Body of pancreas (tissue), 4 donors: Measurements from ENCODE around the gene OR6C76.
"Not testable (repeated sequence)": the region's sequence is repeated elsewhere in the genome, so short reads cannot be mapped to it uniquely, and the experiment has no call there.

Source experiments
- POLR2A ChIP-seq, 3 donors: fragments of 450-650 bp; IDR thresholded peaks; one replicate each; pipeline ENCODE4 v1.6.1; 2016; ENCODE audit warnings: antibody characterized with exemption in 3 of 3, mild to moderate bottlenecking in 2 of 3
- TF ChIP-seq, protein P1 (sequence below), 7 experiments: fragments of 450-650 bp in 4 of 7; fragments of 200-600 bp in 3 of 7; sonication (generic) in 3 of 7; IDR thresholded peaks; one replicate each; pipeline ENCODE4 v1.5.1; 2016 to 2019; ENCODE audit warnings: antibody characterized with exemption in 7 of 7

DNA sequence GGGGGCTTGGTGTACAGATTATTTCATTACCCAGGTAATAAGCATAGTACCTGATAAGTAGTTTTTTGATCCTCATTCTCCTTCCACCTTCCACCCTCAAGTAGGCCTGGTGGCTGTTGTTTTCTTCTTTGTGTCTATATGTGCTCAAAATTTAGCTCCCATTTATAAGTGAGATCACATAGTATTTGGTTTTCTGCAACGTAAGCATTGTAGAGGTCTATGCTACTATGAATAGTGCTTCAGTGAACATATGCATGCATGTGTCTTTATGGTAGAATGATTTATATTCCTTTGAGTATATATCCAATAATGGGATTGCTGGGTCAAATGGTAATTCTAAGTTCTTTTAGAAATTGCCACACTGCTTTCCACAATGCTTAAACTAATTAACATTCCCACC lies 16.9 kb upstream of the OR6C76 start:
- TF ChIP-seq, protein P1, sequence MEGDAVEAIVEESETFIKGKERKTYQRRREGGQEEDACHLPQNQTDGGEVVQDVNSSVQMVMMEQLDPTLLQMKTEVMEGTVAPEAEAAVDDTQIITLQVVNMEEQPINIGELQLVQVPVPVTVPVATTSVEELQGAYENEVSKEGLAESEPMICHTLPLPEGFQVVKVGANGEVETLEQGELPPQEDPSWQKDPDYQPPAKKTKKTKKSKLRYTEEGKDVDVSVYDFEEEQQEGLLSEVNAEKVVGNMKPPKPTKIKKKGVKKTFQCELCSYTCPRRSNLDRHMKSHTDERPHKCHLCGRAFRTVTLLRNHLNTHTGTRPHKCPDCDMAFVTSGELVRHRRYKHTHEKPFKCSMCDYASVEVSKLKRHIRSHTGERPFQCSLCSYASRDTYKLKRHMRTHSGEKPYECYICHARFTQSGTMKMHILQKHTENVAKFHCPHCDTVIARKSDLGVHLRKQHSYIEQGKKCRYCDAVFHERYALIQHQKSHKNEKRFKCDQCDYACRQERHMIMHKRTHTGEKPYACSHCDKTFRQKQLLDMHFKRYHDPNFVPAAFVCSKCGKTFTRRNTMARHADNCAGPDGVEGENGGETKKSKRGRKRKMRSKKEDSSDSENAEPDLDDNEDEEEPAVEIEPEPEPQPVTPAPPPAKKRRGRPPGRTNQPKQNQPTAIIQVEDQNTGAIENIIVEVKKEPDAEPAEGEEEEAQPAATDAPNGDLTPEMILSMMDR (IDR thresholded peaks at IDR 0.05) = not testable (repeated sequence)
- not testable (repeated sequence) for TF ChIP-seq POLR2A (IDR thresholded peaks at IDR 0.05)
